K562 (cell line): Measurements from ENCODE around the gene WDR90.

Experiments
- SMARCA4 ChIP-seq: fragments of 450-650 bp; IDR thresholded peaks from 2 replicates; pipeline ENCODE4 v1.6.1; 2016
- ZNF217 ChIP-seq: sonication (generic); formaldehyde crosslinking; IDR thresholded peaks from 2 replicates; pipeline ENCODE4 v1.8.0; 2022; ENCODE audit warnings: mild to moderate bottlenecking, missing genetic modification reagents
- TF ChIP-seq, protein P1 (sequence below), 2 experiments: fragments of 450-650 bp; formaldehyde crosslinking in 1 of 2; IDR thresholded peaks; 2 replicates each; pipeline versions ENCODE4 v1.4.0 to v1.6.1; 2014 to 2020; ENCODE audit warnings: mild to moderate bottlenecking in 2 of 2, borderline replicate concordance in 1 of 2, low read depth in 1 of 2
- TF ChIP-seq, protein P2 (sequence below): fragments of 250-450 bp; sonication (Bioruptor Pico); IDR thresholded peaks from 2 replicates; pipeline ENCODE4 v1.4.0; 2020; ENCODE audit warnings: mild to moderate bottlenecking, moderate library complexity

DNA sequence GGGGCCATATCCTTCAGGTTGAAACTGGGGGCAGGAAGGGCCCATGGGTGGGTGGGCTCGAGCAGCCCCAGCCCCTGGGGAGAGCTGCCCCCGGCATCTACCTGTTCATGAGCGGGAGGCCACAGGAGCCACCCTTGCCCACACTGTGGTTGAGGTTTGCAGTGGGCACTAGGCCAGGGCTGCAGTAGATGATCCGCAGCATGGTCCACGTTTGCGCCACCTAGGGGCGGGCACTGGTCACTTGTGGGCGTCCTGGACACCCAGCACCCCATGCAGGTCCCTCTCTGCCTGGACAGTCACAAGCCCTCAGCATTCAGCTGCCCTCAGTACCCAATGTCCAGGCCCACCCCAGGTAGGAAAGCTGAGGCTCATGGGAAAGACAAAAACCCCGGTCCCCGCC lies 36.8 kb downstream of the WDR90 start:
- TF ChIP-seq ZNF217 (no peak), SMARCA4 (no peak)
- TF ChIP-seq, protein P1, sequence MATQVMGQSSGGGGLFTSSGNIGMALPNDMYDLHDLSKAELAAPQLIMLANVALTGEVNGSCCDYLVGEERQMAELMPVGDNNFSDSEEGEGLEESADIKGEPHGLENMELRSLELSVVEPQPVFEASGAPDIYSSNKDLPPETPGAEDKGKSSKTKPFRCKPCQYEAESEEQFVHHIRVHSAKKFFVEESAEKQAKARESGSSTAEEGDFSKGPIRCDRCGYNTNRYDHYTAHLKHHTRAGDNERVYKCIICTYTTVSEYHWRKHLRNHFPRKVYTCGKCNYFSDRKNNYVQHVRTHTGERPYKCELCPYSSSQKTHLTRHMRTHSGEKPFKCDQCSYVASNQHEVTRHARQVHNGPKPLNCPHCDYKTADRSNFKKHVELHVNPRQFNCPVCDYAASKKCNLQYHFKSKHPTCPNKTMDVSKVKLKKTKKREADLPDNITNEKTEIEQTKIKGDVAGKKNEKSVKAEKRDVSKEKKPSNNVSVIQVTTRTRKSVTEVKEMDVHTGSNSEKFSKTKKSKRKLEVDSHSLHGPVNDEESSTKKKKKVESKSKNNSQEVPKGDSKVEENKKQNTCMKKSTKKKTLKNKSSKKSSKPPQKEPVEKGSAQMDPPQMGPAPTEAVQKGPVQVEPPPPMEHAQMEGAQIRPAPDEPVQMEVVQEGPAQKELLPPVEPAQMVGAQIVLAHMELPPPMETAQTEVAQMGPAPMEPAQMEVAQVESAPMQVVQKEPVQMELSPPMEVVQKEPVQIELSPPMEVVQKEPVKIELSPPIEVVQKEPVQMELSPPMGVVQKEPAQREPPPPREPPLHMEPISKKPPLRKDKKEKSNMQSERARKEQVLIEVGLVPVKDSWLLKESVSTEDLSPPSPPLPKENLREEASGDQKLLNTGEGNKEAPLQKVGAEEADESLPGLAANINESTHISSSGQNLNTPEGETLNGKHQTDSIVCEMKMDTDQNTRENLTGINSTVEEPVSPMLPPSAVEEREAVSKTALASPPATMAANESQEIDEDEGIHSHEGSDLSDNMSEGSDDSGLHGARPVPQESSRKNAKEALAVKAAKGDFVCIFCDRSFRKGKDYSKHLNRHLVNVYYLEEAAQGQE (IDR thresholded peaks at IDR 0.05; ENCODE audit: borderline replicate concordance): no peak
- TF ChIP-seq, protein P1 (CRISPR knock-in tag; IDR thresholded peaks at IDR 0.05; ENCODE audit: low read depth): no peak
- TF ChIP-seq, protein P2, sequence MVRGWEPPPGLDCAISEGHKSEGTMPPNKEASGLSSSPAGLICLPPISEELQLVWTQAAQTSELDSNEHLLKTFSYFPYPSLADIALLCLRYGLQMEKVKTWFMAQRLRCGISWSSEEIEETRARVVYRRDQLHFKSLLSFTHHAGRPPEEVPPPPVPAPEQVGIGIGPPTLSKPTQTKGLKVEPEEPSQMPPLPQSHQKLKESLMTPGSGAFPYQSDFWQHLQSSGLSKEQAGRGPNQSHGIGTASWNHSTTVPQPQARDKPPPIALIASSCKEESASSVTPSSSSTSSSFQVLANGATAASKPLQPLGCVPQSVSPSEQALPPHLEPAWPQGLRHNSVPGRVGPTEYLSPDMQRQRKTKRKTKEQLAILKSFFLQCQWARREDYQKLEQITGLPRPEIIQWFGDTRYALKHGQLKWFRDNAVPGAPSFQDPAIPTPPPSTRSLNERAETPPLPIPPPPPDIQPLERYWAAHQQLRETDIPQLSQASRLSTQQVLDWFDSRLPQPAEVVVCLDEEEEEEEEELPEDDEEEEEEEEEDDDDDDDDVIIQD (CRISPR knock-in tag): no peak
